HEK293 (cell line): ENCODE measurements around the gene CTNNBL1.

Experiments
- CTCF ChIA-PET: fragments of 350-600 bp; formaldehyde crosslinking; extraction: SDS; loops from one replicate; lab custom pipeline; 2021; ENCODE audit warnings: antibody characterized with exemption; lab: Yijun Ruan, JAX
- POLR2A ChIA-PET: fragments of 300-600 bp; formaldehyde crosslinking; extraction: SDS; loops from one replicate; lab custom pipeline; 2020; ENCODE audit warnings: antibody characterized with exemption, inconsistent platforms; lab: Yijun Ruan, JAX
- H3K27ac ChIP-seq: fragments of 200-500 bp; sonication (Bioruptor generic); 2 replicates; pipeline ENCODE4 v1.5.1; 2014; ENCODE audit warnings: low read depth, low read length, control low read depth, inconsistent platforms; ENCODE audit errors: extremely low read depth
- H3K36me3 ChIP-seq, 2 experiments: fragments of 200-500 bp in 1 of 2; sonication (Bioruptor generic) in 1 of 2; 1 replicate in 1 of 2; 2 replicates in 1 of 2; pipeline ENCODE4 v1.5.1; 2014 to 2017; ENCODE audit warnings: inconsistent platforms in 2 of 2, low read length in 2 of 2; ENCODE audit not compliant: control insufficient read depth in 2 of 2, insufficient read depth in 1 of 2
- H3K4me1 ChIP-seq: fragments of 200-500 bp; sonication (Bioruptor generic); 2 replicates; pipeline ENCODE4 v1.5.1; 2014; ENCODE audit warnings: mild to moderate bottlenecking, low read length, inconsistent platforms; ENCODE audit not compliant: control insufficient read depth, insufficient read depth
- H3K4me3 ChIP-seq: 2 replicates; pipeline ENCODE4 v1.5.1; 2011; ENCODE audit warnings: low read depth, mild to moderate bottlenecking, control low read depth, low read length, moderate library complexity
- H3K9me3 ChIP-seq: fragments of 200-500 bp; sonication (Bioruptor generic); 2 replicates; pipeline ENCODE4 v1.5.1; 2014; ENCODE audit warnings: low read depth, low read length, inconsistent platforms; ENCODE audit not compliant: control insufficient read depth, insufficient read depth
- HOXA7 ChIP-seq: sonication (generic); formaldehyde crosslinking; IDR thresholded peaks from 2 replicates; pipeline ENCODE4 v1.8.1; 2022; ENCODE audit warnings: missing genetic modification reagents, borderline replicate concordance
- ZBTB1 ChIP-seq: fragments of 450-650 bp; formaldehyde crosslinking; IDR thresholded peaks from 2 replicates; pipeline ENCODE4 v1.5.1; 2016; ENCODE audit warnings: missing biosample characterization, missing genetic modification characterization
- ZNF184 ChIP-seq: fragments of 450-650 bp; IDR thresholded peaks from 2 replicates; pipeline ENCODE4 v1.5.1; 2018; ENCODE audit warnings: missing biosample characterization, mild to moderate bottlenecking, missing genetic modification characterization
- ZNF239 ChIP-seq: fragments of 450-650 bp; formaldehyde crosslinking; IDR thresholded peaks from 2 replicates; pipeline ENCODE4 v1.5.1; 2016; ENCODE audit warnings: missing biosample characterization, missing genetic modification characterization
- ZNF292 ChIP-seq: fragments of 450-650 bp; formaldehyde crosslinking; IDR thresholded peaks from 2 replicates; pipeline ENCODE4 v1.5.1; 2016; ENCODE audit warnings: low read depth, missing biosample characterization, missing genetic modification characterization, borderline replicate concordance
- ZNF366 ChIP-seq: fragments of 450-650 bp; formaldehyde crosslinking; conservative IDR thresholded peaks from 2 replicates; pipeline ENCODE4 v1.5.1; 2016; ENCODE audit warnings: missing biosample characterization, missing genetic modification characterization
- ZNF426 ChIP-seq: fragments of 450-650 bp; formaldehyde crosslinking; IDR thresholded peaks from 2 replicates; pipeline ENCODE4 v1.5.1; 2017; ENCODE audit warnings: missing biosample characterization, missing genetic modification characterization, mild to moderate bottlenecking, inconsistent platforms, moderate library complexity
- ZNF529 ChIP-seq: fragments of 450-650 bp; formaldehyde crosslinking; IDR thresholded peaks from 2 replicates; pipeline ENCODE4 v1.5.1; 2017; ENCODE audit warnings: missing genetic modification characterization, missing biosample characterization; ENCODE audit not compliant: insufficient replicate concordance
- ZNF623 ChIP-seq: fragments of 450-650 bp; formaldehyde crosslinking; IDR thresholded peaks from 2 replicates; pipeline ENCODE4 v1.5.1; 2016; ENCODE audit warnings: missing biosample characterization, missing genetic modification characterization
- ZNF624 ChIP-seq: fragments of 450-650 bp; formaldehyde crosslinking; IDR thresholded peaks from 2 replicates; pipeline ENCODE4 v1.5.1; 2017; ENCODE audit warnings: missing biosample characterization, missing genetic modification characterization
- TF ChIP-seq, protein P1 (sequence below): fragments of 450-650 bp; formaldehyde crosslinking; IDR thresholded peaks from 2 replicates; pipeline ENCODE4 v1.5.1; 2017; ENCODE audit warnings: missing biosample characterization, missing genetic modification characterization
- TF ChIP-seq, protein P2 (sequence below): fragments of 450-650 bp; formaldehyde crosslinking; IDR thresholded peaks from 2 replicates; pipeline ENCODE4 v1.5.1; 2016; ENCODE audit warnings: missing biosample characterization, missing genetic modification characterization
- TF ChIP-seq, protein P3 (sequence below): fragments of 450-650 bp; formaldehyde crosslinking; IDR thresholded peaks from 2 replicates; pipeline ENCODE4 v1.5.1; 2016; ENCODE audit warnings: missing biosample characterization, missing genetic modification characterization
- TF ChIP-seq, protein P4 (sequence below): fragments of 450-650 bp; formaldehyde crosslinking; IDR thresholded peaks from 2 replicates; pipeline ENCODE4 v1.5.1; 2017; ENCODE audit warnings: missing biosample characterization, missing genetic modification characterization

CTNNBL1 gene

DNA sequence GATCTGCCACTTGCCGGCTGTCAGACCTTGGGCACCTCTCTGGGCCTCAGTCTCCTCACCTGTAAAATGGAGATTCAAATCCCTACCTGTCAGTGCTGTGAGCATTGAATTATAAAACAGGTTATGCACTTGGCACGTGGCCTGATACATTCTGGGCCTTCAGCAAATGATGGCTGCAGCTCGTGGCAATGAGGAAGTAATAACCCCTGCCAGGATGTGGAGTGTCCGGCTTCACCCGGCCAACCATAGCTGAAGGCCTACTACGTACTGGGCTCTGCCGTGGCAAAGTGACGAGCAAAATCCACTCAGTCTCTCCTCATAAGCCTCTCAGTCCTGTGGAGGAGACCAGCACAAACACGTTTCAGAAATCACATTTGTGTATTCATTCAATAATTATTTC, 198.2 kb downstream of the CTNNBL1 start:
- TF ChIP-seq ZNF623 (tag by site-specific recombination): no peak
- TF ChIP-seq ZNF184: no peak
- no peak overlapping the region for H3K27ac ChIP-seq
- H3K4me1 ChIP-seq: no peaks in the 10 kb centered on the region
- H3K36me3 ChIP-seq: no peaks in the 10 kb centered on the region
- H3K9me3 ChIP-seq: no peaks in the 10 kb centered on the region
- CTCF ChIA-PET: no interaction called here
- H3K4me3 ChIP-seq: no peak overlapping the region
- POLR2A ChIA-PET: interaction anchor here (0.6 kb wide), 1 partner anchor 101 kb away, joined by 4 read pairs; no protein-coding TSS in a partner anchor

GRCh38 chr20:37893566-37894241, 199.9 kb downstream of the CTNNBL1 start:
- POLR2A ChIA-PET: no interaction called here
- H3K4me3 ChIP-seq: no peak overlapping the region
- H3K4me1 ChIP-seq: no peaks in the 10 kb centered on the region
- no peaks in the 10 kb centered on the region for H3K36me3 ChIP-seq
- TF ChIP-seq ZNF239 (tag by site-specific recombination) (no peak), ZNF366 (tag by site-specific recombination) (peak; percentile 88)
- CTCF ChIA-PET: interaction anchor here (0.5 to 0.7 kb wide), 2 partner anchors 218 to 578 kb away, joined by 3 to 7 read pairs; no protein-coding TSS in a partner anchor
- no peaks in the 10 kb centered on the region for H3K9me3 ChIP-seq
- no peak overlapping the region for H3K27ac ChIP-seq

DNA sequence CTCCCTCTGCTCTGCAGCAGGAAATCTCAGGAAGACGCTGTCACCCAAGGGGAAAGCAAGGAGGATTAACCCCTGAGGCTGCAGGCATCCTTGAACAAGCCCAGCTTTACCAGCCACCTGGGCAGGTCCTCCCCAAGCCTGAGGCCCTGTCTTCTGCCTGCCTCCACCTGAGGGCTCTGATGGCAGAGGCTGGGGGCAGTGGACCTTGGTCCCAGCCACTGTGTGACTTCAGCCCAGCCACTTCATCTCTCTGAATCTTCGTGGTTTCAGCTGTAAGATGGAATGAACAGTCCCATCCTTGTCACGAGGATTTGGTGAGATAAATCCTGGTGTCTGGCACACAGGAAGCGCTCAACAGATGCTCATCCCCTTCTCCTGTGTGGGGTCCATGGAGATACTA, 200.6 kb downstream of the CTNNBL1 start:
- CTCF ChIA-PET: interaction anchor here (0.5 to 0.7 kb wide), 2 partner anchors 219 to 578 kb away, joined by 3 to 7 read pairs; no protein-coding TSS in a partner anchor
- Histone ChIP-seq H3K4me3 (no peak overlapping the region), H3K36me3 (no peaks in the 10 kb centered on the region), H3K27ac (no peak overlapping the region), H3K9me3 (no peaks in the 10 kb centered on the region), H3K4me1 (no peaks in the 10 kb centered on the region)
- POLR2A ChIA-PET: no interaction called here
- no peak for TF ChIP-seq ZNF624 (tag by site-specific recombination)
- TF ChIP-seq, protein P1, sequence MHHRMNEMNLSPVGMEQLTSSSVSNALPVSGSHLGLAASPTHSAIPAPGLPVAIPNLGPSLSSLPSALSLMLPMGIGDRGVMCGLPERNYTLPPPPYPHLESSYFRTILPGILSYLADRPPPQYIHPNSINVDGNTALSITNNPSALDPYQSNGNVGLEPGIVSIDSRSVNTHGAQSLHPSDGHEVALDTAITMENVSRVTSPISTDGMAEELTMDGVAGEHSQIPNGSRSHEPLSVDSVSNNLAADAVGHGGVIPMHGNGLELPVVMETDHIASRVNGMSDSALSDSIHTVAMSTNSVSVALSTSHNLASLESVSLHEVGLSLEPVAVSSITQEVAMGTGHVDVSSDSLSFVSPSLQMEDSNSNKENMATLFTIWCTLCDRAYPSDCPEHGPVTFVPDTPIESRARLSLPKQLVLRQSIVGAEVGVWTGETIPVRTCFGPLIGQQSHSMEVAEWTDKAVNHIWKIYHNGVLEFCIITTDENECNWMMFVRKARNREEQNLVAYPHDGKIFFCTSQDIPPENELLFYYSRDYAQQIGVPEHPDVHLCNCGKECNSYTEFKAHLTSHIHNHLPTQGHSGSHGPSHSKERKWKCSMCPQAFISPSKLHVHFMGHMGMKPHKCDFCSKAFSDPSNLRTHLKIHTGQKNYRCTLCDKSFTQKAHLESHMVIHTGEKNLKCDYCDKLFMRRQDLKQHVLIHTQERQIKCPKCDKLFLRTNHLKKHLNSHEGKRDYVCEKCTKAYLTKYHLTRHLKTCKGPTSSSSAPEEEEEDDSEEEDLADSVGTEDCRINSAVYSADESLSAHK (tag by site-specific recombination): no peak
- TF ChIP-seq ZNF292 (tag by site-specific recombination): no peak
- no peak for TF ChIP-seq ZBTB1
- no peak for TF ChIP-seq ZNF529
- TF ChIP-seq ZNF426 (tag by site-specific recombination): no peak
- TF ChIP-seq HOXA7 (CRISPR knock-in tag): no peak
- TF ChIP-seq, protein P2, sequence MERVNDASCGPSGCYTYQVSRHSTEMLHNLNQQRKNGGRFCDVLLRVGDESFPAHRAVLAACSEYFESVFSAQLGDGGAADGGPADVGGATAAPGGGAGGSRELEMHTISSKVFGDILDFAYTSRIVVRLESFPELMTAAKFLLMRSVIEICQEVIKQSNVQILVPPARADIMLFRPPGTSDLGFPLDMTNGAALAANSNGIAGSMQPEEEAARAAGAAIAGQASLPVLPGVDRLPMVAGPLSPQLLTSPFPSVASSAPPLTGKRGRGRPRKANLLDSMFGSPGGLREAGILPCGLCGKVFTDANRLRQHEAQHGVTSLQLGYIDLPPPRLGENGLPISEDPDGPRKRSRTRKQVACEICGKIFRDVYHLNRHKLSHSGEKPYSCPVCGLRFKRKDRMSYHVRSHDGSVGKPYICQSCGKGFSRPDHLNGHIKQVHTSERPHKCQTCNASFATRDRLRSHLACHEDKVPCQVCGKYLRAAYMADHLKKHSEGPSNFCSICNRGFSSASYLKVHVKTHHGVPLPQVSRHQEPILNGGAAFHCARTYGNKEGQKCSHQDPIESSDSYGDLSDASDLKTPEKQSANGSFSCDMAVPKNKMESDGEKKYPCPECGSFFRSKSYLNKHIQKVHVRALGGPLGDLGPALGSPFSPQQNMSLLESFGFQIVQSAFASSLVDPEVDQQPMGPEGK (tag by site-specific recombination): no peak
- TF ChIP-seq ZNF239 (tag by site-specific recombination): no peak
- TF ChIP-seq, protein P3, sequence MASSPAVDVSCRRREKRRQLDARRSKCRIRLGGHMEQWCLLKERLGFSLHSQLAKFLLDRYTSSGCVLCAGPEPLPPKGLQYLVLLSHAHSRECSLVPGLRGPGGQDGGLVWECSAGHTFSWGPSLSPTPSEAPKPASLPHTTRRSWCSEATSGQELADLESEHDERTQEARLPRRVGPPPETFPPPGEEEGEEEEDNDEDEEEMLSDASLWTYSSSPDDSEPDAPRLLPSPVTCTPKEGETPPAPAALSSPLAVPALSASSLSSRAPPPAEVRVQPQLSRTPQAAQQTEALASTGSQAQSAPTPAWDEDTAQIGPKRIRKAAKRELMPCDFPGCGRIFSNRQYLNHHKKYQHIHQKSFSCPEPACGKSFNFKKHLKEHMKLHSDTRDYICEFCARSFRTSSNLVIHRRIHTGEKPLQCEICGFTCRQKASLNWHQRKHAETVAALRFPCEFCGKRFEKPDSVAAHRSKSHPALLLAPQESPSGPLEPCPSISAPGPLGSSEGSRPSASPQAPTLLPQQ (tag by site-specific recombination): no peak
- TF ChIP-seq, protein P4, sequence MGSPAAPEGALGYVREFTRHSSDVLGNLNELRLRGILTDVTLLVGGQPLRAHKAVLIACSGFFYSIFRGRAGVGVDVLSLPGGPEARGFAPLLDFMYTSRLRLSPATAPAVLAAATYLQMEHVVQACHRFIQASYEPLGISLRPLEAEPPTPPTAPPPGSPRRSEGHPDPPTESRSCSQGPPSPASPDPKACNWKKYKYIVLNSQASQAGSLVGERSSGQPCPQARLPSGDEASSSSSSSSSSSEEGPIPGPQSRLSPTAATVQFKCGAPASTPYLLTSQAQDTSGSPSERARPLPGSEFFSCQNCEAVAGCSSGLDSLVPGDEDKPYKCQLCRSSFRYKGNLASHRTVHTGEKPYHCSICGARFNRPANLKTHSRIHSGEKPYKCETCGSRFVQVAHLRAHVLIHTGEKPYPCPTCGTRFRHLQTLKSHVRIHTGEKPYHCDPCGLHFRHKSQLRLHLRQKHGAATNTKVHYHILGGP (tag by site-specific recombination): no peak
